GM10266 (cell line): ENCODE results near the gene TANC1.

Source experiments
- DNase-seq: peaks from one replicate; pipeline ENCODE4 v3.0.0; 2012; ENCODE audit errors: extremely low spot score
- CTCF ChIP-seq: IDR thresholded peaks from 2 replicates; pipeline ENCODE4 v1.5.1; 2012; ENCODE audit warnings: mild to moderate bottlenecking, low read depth; ENCODE audit not compliant: control insufficient read depth, insufficient read depth; ENCODE audit errors: missing control alignments

The TANC1 gene

GRCh38 chr2:158962074-158962473 is 6.4 kb upstream of the TANC1 start:
- TF ChIP-seq CTCF: no peak
- no peak for DNase-seq

GRCh38 chr2:158963071-158963470 is 5.4 kb upstream of the TANC1 start:
- no peak for TF ChIP-seq CTCF
- no peak for DNase-seq

GRCh38 chr2:158965107-158965506 is 3.3 kb upstream of the TANC1 start:
- TF ChIP-seq CTCF: no peak
- DNase-seq: no peak

GRCh38 chr2:158965641-158966040 is 2.8 kb upstream of the TANC1 start:
- TF ChIP-seq CTCF: no peak
- no peak for DNase-seq

- no peak for TF ChIP-seq CTCF
- DNase-seq: no peak
Measured at GRCh38 chr2:158966312-158966711, 2.1 kb upstream of the TANC1 start.

GRCh38 chr2:158967114-158967730 is 1.2 kb upstream of the TANC1 start:
- no peak for TF ChIP-seq CTCF
- DNase-seq: no peak

GRCh38 chr2:158967731-158968395 is 577 bp upstream of the TANC1 start:
- no peak for TF ChIP-seq CTCF
- DNase-seq: peak; percentile 17
